ENCODE measurements around the gene CD160.
"Not testable (repeated sequence)": the region's sequence is repeated elsewhere in the genome, so short reads cannot be mapped to it uniquely, and the experiment has no call there.

CD160 gene, protein sequence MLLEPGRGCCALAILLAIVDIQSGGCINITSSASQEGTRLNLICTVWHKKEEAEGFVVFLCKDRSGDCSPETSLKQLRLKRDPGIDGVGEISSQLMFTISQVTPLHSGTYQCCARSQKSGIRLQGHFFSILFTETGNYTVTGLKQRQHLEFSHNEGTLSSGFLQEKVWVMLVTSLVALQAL

DNA sequence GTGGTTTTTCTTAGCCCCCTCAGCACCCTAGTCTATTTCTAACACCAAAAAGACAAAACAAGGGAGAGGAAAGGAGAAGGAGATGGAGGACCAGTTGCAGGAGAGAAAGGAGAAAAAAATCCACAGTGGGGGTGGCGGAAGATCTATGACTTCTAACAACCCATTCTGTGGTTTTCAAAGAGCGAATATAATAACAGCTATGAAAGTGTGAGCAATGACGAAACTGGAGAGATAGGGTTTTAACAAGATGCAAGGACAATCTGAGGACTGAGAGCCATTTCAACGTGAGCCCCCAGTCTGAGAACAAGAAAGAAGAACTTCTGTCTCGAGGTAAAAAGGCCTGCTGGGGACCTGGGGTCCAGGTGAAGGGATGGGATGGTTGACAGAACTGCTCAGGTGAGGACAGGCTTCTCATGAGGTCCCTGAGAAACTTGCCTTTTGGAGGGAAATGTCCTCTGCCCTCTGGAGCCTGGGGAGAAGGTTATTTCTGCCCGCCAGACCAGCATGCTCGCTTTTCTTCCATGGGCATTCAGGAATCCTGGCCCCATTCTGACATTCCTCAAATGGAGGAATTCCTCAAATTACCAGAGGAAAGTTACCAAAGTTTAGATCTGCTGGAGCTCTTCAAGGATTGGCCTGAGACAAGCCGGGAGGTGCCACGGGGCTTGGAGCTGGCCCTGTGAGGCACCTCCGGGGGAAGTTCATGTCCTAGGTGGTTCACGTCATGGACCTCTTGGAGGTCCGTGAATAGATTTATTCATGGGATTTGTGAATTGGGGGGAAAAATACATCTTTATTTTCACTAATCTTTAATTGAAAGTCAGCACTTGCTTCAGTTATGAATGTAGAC lies at the start of gene CD160:
CD160 (plus strand) TSS at position 270 of the 850 bp plus-strand sequence. CDS start 8,829 bp downstream, outside the sequence.
- DNase-seq = no peak

DNA sequence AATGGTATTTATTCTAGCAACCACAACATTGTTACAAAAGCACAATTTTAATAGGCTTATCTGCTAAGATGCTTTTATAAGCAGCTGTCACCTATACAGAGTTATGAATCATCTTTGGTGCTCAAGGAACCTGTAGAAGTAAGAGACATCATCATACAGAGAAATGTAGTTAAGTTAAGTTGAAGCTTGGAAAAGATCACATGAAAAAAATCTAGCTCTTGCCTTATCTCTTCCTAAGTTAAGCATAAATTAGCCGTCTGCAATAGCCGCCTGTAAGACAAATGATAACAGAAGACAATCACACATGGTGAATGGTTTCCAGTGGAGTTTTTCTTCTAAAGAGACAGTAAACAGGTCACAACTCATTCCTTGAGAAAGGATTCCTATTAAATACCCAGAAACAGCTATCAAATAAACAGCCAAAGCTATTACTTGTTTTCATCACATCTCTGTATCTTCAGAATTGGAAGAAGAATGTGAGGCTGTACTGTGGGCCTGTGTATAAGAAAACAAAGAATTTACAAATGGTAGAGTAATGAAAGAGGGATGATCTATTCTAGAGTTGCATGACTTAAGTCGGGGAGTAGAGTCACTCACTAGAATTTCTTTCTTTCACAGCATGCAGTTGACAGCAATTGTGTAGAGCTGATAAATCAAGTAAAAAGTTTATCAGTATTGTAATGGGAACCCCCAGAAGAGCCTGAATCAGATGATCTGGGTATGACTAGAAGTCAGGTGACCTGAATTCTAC lies 48.1 kb upstream of the CD160 start:
- DNase-seq = not testable (repeated sequence)

DNA sequence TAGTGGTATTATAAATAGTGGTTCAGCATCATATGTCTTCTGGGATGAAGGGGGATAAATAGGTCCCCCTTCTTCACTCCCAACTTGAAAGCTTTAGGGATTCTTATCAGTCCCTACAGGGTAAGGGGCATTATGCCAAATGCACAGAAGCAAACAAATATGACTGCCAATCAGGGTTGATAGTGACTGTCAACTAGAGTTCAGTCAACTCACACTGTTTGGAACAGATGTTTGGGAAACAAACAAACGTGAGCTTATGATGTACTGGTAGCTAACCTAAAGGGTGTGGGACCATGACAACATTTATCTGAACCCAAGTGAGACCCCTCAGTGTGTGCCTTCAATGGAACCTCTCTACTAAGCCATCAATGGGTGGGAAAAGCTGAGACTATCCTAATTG lies 46.1 kb upstream of the CD160 start:
- not testable (repeated sequence) for DNase-seq

DNA sequence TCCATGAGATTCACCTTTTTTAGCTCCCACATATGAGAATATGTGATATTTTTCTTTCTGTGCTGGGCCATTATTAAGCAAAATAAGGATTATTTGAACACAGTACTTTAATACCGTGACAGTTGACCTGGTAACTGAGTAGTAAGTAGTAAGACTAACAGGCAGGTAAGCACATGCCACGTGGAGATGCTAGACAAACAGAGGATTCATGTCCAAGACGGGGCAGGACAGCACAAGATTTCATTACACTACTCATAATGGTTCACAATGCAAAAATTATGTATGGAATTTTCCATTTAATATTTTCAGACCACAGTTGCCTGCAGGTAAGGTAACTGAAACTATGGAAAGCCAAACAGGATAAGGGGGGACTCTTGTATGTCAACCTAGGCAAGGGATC lies 34.4 kb upstream of the CD160 start:
- not testable (repeated sequence) for DNase-seq

DNA sequence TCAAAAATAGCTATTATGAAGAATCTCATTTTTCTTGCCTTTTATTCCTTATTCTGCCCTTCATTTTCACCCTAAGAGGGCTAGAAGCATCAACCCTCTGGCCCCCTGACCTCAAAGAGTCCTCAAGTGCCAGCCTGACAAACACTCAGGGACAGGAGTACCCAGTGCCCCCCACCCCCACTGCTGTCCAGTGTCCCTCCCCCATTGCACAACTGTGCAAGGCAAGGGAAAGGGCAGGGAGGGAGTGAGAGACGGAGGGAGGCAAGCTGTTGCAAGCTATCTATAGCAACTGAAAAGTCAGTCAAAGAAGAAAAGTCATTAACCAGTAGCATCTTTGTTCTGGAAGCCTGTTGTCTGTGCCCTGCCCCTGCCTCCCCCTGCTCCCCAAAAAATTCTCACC lies 33.2 kb upstream of the CD160 start:
- not testable (repeated sequence) for DNase-seq

DNA sequence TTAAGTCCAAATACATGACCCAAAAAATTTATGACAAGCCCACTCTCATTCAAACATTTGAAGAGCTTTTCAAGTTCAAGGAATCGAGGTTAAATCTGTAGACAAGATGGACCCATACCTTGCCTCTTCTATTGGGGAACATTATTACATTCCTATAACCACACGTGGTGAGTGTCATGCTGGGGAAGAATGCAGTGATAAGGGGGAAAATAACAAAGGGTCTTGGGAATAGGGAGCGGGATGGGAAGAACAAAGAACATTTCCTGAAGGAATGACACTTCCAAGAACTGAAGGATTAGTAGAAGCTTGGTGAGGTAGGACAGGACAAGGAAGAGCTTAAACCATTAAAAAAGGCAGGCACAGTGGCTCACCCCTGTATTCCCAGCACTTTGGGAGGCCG lies 31.0 kb upstream of the CD160 start:
- DNase-seq = no peak

DNA sequence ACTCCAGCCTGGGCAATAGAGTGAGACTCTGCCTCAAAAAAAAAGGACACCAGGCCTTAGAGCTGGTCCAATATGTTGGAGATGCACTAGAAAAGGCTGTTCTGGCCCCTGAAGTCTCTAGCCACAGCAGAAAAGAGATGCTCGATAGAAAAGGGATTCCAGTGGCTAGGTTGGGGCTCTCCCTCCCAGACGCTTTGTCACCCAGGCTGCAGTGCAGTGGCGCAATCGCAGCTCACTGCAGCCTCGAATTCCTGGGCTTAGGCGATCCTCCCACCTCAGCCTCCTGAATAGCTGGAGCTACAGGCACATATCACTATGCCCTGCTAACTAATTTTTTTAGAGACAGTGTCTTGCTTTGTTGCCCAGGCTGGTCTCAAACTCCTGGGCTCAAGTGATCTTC lies 30.4 kb upstream of the CD160 start:
- DNase-seq = no peak

DNA sequence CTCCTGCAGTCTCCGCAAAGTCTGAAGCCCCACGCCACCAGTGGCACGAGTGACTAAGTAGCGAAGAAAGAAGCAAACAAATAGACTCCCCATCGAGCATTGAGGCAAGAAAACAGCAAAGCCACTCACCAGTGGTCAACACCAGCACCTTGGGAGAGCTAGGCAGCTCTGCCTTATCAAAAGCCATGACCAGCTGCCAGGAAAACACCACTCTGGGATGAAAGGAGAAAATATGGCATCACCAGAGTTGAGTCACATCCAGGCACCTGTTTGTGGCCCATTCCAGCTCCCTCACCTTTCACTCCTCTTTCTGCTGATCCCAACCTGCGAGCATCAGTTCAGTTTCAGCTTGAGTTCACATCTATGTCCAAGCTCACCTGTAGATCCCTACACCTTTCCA lies 29.4 kb upstream of the CD160 start:
- no peak for DNase-seq

DNA sequence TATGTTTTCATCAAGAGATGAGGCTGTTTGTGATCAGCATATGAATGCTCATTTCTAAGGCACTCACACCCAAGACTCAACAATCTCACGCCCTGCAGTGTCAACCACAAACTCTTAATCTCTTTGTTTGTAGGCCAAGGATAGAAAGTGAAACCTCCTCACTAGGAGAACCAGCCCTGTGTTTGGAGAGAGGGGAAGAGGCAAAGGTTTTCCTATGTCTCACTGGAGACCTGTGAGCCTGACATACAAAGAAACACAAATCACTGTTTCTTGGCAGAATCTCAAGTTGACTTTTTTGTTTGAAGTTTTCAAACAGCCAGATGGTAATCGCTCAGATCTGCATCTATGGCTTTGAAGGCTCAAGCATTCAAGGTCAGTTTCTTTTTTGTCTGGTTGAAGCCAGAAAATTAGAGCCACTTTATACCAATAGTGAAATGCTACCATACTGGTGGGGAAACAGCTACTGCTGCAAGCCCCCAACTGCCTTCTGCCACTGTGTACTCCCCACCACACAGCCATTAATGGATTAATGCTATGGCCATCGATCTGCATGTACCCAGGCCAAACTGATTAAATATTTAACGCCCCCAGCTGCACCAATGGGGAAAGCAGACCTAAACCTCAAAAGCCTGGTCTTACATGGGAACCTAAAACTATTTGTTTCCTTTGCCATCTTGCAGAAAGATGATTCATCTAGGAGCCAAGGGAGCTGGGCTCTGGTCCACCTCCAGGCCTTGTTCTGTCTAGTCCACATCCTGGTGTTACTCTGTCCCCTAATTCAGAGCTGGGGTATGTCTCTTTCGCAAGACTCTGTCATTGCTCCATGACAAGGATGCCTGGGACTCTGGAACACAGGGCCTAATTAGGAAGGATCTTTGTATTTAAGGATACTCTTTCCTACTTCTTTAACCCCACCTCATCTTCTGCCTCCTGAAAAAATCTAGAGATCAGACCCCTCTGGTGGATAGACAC lies 28.4 kb upstream of the CD160 start:
- DNase-seq = peak; percentile 6

DNA sequence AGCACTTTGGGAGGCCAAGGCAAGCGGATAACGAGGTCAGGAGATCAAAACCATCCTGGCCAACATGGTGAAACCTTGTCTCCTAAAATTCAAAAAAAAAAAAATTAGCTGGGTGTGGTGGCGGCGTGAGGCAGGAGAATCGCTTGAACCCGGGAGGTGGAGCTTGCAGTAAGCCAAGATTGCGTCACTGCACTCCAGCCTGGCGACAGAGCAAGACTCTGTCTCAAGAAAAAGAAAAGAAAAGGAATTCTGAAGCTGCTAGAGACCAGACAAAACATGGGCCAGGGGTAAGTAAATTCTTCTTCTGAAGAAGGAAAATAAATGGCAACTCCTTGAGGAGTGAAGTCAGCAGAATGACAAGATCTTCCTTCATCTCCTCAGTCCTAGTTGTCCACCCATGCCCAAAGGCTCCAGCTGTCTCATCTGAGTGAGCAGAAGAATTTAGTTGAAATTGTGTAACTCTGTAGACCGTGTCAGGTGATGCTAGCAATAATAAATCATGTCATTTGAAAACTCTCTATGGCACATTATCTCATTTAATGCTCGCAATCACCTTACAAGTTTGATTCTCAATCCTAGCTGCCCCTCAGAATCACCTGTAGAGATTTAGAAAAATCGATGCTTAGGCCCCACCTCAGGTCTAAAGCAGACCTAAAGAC lies 26.4 kb upstream of the CD160 start:
- no peak for DNase-seq

DNA sequence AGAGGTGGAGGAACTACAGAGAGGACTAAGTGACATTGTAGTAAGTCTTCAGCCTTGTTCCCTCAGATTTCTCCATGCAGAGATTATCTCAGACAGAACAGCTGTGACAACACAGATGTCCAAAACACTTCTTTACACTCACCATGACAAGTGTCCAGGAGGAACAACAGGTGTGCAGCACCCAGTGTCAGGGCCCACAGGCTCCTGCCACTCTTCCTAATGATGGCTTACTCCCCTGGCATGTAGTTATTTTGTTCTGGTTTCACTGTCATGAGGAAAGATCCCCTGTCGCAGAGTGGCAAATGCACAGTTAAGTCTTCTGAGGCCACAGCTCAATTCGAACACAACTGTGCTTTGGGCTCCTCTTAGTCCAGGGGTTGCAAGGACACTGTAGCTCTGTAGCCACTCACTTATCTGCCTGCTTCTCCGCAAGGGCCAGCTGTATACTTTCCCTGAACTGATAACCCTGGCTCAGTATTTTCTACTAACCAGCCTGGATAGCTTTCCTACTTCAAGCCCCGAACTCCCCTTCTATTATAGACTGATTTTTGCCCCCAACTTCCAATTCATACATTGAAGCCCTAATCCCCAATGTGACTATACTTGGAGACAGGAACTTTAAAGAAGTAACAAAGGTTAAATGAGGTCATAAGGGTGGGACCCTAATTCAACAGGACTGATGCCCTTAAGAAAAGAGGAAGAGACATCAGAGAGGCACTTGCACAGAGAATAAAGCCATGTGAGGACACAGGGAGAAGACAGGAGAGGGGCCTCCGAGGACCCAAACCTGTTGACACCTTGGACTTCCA lies 23.3 kb upstream of the CD160 start:
- no peak for DNase-seq

DNA sequence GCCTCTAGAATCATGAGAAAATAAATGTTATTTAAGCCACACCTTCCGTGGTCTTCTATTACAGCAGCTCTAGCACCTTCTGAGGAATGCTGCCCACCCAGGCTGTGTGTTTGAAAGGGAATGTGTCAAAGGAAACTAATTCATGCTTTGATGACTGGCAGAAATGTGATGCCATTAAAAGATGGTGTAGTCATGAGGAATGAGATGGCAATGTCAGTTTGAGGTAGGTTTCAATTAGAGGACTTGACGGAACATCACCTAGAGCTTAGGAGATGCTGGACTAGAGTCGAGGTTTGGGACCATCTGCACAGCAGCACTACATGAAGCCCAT lies 22.7 kb upstream of the CD160 start:
- DNase-seq = no peak

DNA sequence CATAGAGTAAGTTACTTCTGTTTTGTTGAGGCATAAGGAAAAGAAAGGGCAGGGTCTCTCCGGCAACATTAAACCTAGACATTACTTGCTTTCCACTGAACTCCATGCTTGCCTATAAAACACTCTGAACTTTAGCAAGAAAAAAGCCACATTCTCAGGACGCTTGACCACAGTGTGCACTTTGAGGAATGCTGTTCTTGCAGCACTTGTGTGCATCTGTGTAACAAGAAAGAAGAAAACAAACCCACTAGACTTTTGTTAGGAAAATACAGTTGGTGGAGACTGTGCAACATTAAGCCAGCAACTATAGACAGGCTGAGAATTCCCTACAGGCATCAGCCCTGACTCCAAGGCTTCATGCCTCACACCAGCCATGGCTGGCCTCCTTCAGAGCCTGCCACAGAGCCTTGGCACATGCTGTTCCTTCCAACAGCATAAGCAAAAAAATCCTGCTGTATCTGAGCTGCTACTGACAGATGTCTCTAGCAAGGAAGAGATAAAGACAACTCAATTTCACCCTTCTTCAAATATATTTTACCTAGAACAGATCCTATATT lies 17.9 kb upstream of the CD160 start:
- DNase-seq = no peak

DNA sequence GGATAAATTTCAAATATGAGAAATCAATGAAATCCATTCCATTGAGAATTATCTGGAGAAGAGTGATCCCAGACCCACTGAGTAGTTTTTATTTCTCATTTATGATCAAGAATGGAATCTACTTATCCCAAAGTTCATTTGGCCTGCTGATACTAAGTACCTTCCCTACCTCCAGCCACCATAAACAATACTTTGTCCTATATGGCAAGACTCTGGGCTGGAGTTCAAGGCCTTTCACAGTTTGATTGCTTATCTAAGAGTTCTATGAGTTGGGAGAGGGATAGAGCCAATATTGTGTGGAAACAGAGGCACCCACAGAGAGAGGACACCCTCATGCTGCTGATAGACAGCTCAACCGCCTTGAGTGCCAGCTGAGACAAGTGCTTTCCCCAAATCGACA lies 17.2 kb upstream of the CD160 start:
- DNase-seq = no peak

DNA sequence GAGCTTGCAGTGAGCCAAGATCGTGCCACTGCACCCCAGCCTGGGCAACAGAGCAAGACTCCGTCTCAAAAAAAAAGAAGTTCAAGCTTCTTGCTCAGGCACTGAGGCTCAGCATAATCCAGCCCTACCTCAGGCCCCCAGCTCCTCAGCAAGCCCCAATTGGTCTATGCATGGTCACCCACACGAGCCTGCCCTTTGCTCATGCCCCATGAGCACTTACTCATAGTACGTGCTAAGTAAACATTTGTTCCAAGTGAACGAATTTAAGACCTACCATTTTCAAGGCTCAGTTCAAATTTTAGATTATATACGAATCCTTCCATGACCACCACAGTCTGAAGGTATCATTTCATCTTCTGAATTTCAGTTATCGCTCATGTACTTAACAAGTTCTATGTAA lies 16.5 kb upstream of the CD160 start:
- DNase-seq = no peak

DNA sequence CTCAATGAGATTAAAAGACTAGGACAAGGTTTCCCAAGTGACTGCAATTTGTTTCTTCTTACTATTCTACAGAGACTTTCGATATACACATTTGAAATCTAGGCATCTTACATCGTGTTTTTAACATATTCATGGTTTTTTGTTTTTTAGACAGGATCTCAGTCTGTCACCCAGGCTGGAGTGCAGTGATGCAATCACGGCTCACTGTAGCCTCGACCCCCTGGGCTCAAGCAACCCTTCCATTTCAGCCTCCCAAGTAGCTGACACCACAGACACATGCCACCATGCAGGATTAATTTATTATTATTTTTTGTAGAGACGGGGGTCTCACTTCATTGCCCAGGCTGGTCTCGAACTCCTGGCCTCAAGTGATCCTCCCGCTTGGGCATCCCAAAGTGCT lies 13.7 kb upstream of the CD160 start:
- DNase-seq = no peak

DNA sequence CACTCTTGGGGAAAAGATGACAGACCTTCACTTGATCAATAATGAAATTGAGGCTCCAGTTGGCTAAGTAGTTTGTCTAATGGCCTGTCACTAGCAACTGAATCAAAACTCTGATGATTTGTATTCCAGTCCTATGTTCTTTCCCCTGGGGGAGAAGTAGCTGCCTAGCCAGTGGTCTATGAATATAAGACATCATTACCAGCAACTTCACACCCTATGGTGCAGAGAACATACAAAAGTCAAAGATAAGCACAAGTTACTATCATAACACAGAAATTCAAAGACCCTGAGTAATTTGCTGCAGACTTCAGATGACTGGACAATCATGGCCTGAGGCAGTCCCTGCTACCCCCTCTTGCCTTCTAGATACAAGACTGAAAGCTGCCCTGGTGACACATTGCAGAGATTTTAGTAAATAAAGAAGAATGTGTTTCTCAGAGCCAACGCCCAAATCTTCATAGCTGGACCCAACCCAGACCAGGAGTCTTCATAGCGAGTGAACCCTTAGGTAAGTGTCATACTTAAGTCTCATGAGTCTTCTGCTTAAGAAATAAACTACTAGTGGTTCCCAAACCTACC lies 13.1 kb upstream of the CD160 start:
- no peak for DNase-seq

DNA sequence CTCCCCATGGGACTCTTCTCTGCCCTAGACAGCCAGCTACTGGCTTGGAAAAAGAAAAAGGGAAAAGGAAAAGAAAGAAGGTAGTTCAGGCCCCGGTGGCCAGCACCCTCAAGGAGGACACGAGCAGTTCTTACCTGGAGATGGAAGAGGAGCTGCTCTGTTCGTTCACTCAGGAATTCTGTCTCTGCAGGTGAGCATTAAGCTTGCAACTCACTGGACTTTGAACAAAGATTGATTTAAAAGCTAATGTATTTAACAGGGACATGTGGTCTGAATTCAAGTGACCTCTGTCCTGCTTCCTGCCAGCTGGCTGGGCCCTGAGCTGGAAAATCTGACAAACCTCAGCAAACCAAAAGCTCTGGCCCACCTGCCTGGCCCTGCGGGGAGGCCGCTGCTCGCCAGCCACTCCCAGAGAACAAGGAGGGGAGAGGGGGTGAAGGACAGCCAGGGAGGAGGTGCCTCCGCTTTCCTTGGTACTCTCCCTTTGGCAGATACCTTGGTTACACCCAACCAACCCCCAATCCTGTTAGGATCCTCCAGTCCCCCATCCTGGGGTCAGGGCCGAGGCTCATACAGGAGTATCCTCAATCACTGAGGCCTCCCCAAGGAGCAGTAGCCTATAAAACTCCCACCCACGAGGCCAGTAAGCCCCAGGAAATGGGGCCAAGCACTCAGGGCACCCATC lies 12.0 kb upstream of the CD160 start, which contains the start of gene PDZK1:
PDZK1 (minus strand) TSS at position 186 of the 685 bp plus-strand sequence. CDS start 19,347 bp downstream, outside the sequence.
- no peak for DNase-seq

DNA sequence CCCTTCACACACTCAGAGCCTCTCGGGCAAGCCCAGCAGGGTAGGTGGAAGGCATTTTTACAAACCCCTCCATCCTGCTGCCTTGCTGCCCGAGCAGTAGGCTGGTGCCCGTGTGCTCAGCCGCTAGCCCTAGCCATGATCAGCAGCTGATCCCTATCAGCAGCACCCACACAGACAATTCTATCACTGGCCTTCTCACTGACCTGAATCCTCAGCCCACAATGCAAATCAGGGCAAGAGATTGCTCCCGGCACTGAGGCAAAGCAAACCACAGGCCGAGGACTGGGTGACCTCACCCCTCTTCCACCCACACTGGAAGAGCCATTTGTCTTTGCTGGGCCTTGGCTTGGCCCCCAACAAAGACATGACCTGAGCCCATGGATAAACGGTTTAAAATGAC lies 11.2 kb upstream of the CD160 start:
- DNase-seq = no peak

Measured in CD4-positive, alpha-beta T cell treated with Interferon gamma for 1 hour (primary cell).